ENCODE data around the gene MSI2. TPM values are rescaled to one million over a fixed set of nuclear protein-coding genes. Genes with fewer than 3 reads are reported as not detected.

MSI2 gene
- total and polyA plus RNA-seq, 2 experiments from 2014 or later = 18.9 to 41.8 TPM

GRCh38 chr17:57516290-57517230 is 260.2 kb downstream of the MSI2 start:
- no peaks in the 10 kb centered on the region for H3K36me3 ChIP-seq (ENCODE audit: insufficient read depth)
- H3K9me2 ChIP-seq (ENCODE audit: insufficient read depth) = no peaks in the 10 kb centered on the region
- H3F3A ChIP-seq (replicated peaks; ENCODE audit: low read depth) = no peaks in the 10 kb centered on the region
- H3K4me1 Mint-ChIP-seq = peaks cover 53% of the 10 kb centered on the region
- no peak for DNase-seq (ENCODE audit: low spot score)
- H3K4me3 ChIP-seq = no peak overlapping the region
- no peaks in the 10 kb centered on the region; the same call in 1 of the 2 replicates for H3K79me2 ChIP-seq (replicated peaks; ENCODE audit: insufficient read depth)
- ATAC-seq = no peak
- TF ChIP-seq EZH2phosphoT487 (IDR thresholded peaks at IDR 0.05; ENCODE audit: unreplicated experiment) = no peak
- TF ChIP-seq CREB1 (CRISPR knock-in tag; IDR thresholded peaks at IDR 0.05; ENCODE audit: low read depth) = no peak
- no peak for TF ChIP-seq ZNF331 (CRISPR knock-in tag; IDR thresholded peaks at IDR 0.05; ENCODE audit: low read depth)
- no peak for TF ChIP-seq NANOG (IDR thresholded peaks at IDR 0.05; ENCODE audit: borderline replicate concordance)
- no peak overlapping the region; the same call in 2 of the 3 replicates for H3K4me3 Mint-ChIP-seq
- H3K36me3 Mint-ChIP-seq (ENCODE audit: low read depth) = no peaks in the 10 kb centered on the region
- peaks cover 3% of the 10 kb centered on the region for H3K27me3 Mint-ChIP-seq (ENCODE audit: insufficient read depth, low read depth, poor library complexity)
- no peak overlapping the region for H2AFZ ChIP-seq
- peaks cover 3% of the 10 kb centered on the region for H4K20me1 ChIP-seq (replicated peaks; ENCODE audit: insufficient read depth)
- H3K27ac Mint-ChIP-seq = no peak overlapping the region
- no peak overlapping the region for H3K4me2 ChIP-seq
- no peak overlapping the region for H3K27ac ChIP-seq (ENCODE audit: low read depth)
- H3K9me3 Mint-ChIP-seq = no peaks in the 10 kb centered on the region
- no peaks in the 10 kb centered on the region for H3K27me3 ChIP-seq (ENCODE audit: insufficient read depth)
- H3K4me1 ChIP-seq (ENCODE audit: insufficient read depth) = peaks cover 10% of the 10 kb centered on the region

GRCh38 chr17:57517273-57517631 is 260.9 kb downstream of the MSI2 start:
- Histone ChIP-seq H3K79me2 (replicated peaks; ENCODE audit: insufficient read depth) (no peaks in the 10 kb centered on the region; the same call in 1 of the 2 replicates), H4K20me1 (replicated peaks; ENCODE audit: insufficient read depth) (peaks cover 3% of the 10 kb centered on the region; the same call in 1 of the 2 replicates), H3F3A (replicated peaks; ENCODE audit: low read depth) (no peaks in the 10 kb centered on the region), H3K9me2 (ENCODE audit: insufficient read depth) (no peaks in the 10 kb centered on the region), H3K36me3 (ENCODE audit: insufficient read depth) (no peaks in the 10 kb centered on the region), H2AFZ (no peak overlapping the region), H3K27me3 (ENCODE audit: insufficient read depth) (no peaks in the 10 kb centered on the region), H3K27ac (ENCODE audit: low read depth) (no peak overlapping the region), H3K4me2 (no peak overlapping the region), H3K4me1 (ENCODE audit: insufficient read depth) (peaks cover 10% of the 10 kb centered on the region), H3K4me3 (no peak overlapping the region)
- DNase-seq (ENCODE audit: low spot score) (no peak), ATAC-seq (no peak)
- H3K4me1 Mint-ChIP-seq = peaks cover 51% of the 10 kb centered on the region
- H3K27me3 Mint-ChIP-seq (ENCODE audit: insufficient read depth, low read depth, poor library complexity) = peaks cover 3% of the 10 kb centered on the region
- H3K36me3 Mint-ChIP-seq (ENCODE audit: low read depth) = no peaks in the 10 kb centered on the region
- H3K4me3 Mint-ChIP-seq = no peak overlapping the region
- TF ChIP-seq ETS1 (IDR thresholded peaks at IDR 0.05) = no peak
- no peak for TF ChIP-seq REST (IDR thresholded peaks at IDR 0.05; ENCODE audit: unreplicated experiment)
- TF ChIP-seq, protein P1, sequence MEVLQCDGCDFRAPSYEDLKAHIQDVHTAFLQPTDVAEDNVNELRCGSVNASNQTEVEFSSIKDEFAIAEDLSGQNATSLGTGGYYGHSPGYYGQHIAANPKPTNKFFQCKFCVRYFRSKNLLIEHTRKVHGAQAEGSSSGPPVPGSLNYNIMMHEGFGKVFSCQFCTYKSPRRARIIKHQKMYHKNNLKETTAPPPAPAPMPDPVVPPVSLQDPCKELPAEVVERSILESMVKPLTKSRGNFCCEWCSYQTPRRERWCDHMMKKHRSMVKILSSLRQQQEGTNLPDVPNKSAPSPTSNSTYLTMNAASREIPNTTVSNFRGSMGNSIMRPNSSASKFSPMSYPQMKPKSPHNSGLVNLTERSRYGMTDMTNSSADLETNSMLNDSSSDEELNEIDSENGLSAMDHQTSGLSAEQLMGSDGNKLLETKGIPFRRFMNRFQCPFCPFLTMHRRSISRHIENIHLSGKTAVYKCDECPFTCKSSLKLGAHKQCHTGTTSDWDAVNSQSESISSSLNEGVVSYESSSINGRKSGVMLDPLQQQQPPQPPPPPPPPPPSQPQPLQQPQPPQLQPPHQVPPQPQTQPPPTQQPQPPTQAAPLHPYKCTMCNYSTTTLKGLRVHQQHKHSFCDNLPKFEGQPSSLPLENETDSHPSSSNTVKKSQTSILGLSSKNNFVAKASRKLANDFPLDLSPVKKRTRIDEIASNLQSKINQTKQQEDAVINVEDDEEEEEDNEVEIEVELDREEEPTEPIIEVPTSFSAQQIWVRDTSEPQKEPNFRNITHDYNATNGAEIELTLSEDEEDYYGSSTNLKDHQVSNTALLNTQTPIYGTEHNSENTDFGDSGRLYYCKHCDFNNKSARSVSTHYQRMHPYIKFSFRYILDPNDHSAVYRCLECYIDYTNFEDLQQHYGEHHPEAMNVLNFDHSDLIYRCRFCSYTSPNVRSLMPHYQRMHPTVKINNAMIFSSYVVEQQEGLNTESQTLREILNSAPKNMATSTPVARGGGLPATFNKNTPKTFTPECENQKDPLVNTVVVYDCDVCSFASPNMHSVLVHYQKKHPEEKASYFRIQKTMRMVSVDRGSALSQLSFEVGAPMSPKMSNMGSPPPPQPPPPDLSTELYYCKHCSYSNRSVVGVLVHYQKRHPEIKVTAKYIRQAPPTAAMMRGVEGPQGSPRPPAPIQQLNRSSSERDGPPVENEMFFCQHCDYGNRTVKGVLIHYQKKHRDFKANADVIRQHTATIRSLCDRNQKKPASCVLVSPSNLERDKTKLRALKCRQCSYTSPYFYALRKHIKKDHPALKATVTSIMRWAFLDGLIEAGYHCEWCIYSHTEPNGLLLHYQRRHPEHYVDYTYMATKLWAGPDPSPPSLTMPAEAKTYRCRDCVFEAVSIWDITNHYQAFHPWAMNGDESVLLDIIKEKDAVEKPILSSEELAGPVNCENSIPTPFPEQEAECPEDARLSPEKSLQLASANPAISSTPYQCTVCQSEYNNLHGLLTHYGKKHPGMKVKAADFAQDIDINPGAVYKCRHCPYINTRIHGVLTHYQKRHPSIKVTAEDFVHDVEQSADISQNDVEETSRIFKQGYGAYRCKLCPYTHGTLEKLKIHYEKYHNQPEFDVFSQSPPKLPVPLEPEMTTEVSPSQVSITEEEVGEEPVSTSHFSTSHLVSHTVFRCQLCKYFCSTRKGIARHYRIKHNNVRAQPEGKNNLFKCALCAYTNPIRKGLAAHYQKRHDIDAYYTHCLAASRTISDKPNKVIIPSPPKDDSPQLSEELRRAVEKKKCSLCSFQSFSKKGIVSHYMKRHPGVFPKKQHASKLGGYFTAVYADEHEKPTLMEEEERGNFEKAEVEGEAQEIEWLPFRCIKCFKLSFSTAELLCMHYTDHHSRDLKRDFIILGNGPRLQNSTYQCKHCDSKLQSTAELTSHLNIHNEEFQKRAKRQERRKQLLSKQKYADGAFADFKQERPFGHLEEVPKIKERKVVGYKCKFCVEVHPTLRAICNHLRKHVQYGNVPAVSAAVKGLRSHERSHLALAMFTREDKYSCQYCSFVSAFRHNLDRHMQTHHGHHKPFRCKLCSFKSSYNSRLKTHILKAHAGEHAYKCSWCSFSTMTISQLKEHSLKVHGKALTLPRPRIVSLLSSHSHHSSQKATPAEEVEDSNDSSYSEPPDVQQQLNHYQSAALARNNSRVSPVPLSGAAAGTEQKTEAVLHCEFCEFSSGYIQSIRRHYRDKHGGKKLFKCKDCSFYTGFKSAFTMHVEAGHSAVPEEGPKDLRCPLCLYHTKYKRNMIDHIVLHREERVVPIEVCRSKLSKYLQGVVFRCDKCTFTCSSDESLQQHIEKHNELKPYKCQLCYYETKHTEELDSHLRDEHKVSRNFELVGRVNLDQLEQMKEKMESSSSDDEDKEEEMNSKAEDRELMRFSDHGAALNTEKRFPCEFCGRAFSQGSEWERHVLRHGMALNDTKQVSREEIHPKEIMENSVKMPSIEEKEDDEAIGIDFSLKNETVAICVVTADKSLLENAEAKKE (CRISPR knock-in tag; IDR thresholded peaks at IDR 0.05) = no peak
- no peak for TF ChIP-seq ZNF114 (CRISPR knock-in tag; IDR thresholded peaks at IDR 0.05)
- H3K9me3 Mint-ChIP-seq = no peaks in the 10 kb centered on the region
- no peak overlapping the region for H3K27ac Mint-ChIP-seq

All from GM23338 (cell line).